Stomach (tissue), 4 donors: ENCODE data around the gene COL25A1.

Source experiments
- CTCF ChIP-seq, 7 experiments: fragments of 450-650 bp in 4 of 7; fragments of 200-600 bp in 3 of 7; sonication (generic) in 3 of 7; IDR thresholded peaks; one replicate each; pipeline ENCODE4 v1.5.1; 2016 to 2019; ENCODE audit warnings: antibody characterized with exemption in 7 of 7, control low read depth in 2 of 7, mild to moderate bottlenecking in 1 of 7
- POLR2A ChIP-seq, 4 donors: fragments of 450-650 bp; IDR thresholded peaks; one replicate each; pipeline ENCODE4 v1.6.1; 2016; ENCODE audit warnings: antibody characterized with exemption in 4 of 4, control low read depth in 2 of 4, mild to moderate bottlenecking in 1 of 4, moderate library complexity in 1 of 4
- POLR2AphosphoS5 ChIP-seq, 3 donors: sonication (generic); formaldehyde crosslinking; IDR thresholded peaks; one replicate each; pipeline ENCODE4 v1.6.1; 2016; ENCODE audit warnings: antibody characterized with exemption in 3 of 3

GRCh38 chr4:108991551-108992328 is 310.7 kb downstream of the COL25A1 start:
- no peak for TF ChIP-seq POLR2A (IDR thresholded peaks at IDR 0.05)
- TF ChIP-seq CTCF (IDR thresholded peaks at IDR 0.05), result no peak
- TF ChIP-seq POLR2AphosphoS5 (IDR thresholded peaks at IDR 0.05), result no peak
